SKM-1 (cell line): ENCODE measurements around the gene MYT1.
"Not testable (repeated sequence)": the region's sequence is repeated elsewhere in the genome, so short reads cannot be mapped to it uniquely, and the experiment has no call there.

Experiments used
- DNase-seq: peaks from one replicate; lab custom pipeline; 2025; ENCODE audit not compliant: unreplicated experiment; lab: John Stamatoyannopoulos, UW

The MYT1 gene

GRCh38 chr20:64164123-64164836 is at the start of gene MYT1:
TSS of gene MYT1 (plus strand) at chr20:64164452. CDS start at chr20:64198862, 34,410 bp downstream.
- no peak for DNase-seq

- DNase-seq = no peak
Measured at GRCh38 chr20:64115171-64115911, 48.9 kb upstream of the MYT1 start.

- no peak for DNase-seq
Measured at GRCh38 chr20:64116016-64116415, 48.2 kb upstream of the MYT1 start.

- DNase-seq = no peak
Measured at GRCh38 chr20:64116541-64117431, 47.5 kb upstream of the MYT1 start.

GRCh38 chr20:64117432-64117777 is 46.8 kb upstream of the MYT1 start:
- not testable (repeated sequence) for DNase-seq

- no peak for DNase-seq
Measured at GRCh38 chr20:64119301-64119680, 45.0 kb upstream of the MYT1 start.

- DNase-seq = no peak
Measured at GRCh38 chr20:64119681-64120341, 44.4 kb upstream of the MYT1 start.

- DNase-seq = no peak
Measured at GRCh38 chr20:64121586-64121985, 42.7 kb upstream of the MYT1 start.

GRCh38 chr20:64122927-64123326 is 41.3 kb upstream of the MYT1 start:
- not testable (repeated sequence) for DNase-seq

GRCh38 chr20:64123517-64123916 is 40.7 kb upstream of the MYT1 start:
- not testable (repeated sequence) for DNase-seq

- DNase-seq = no peak
Measured at GRCh38 chr20:64129146-64129782, 35.0 kb upstream of the MYT1 start.

- DNase-seq = no peak
Measured at GRCh38 chr20:64130271-64130670, 34.0 kb upstream of the MYT1 start.

GRCh38 chr20:64130876-64131275 is 33.4 kb upstream of the MYT1 start:
- DNase-seq = no peak

GRCh38 chr20:64131406-64131805 is 32.8 kb upstream of the MYT1 start:
- DNase-seq = no peak

- no peak for DNase-seq
Measured at GRCh38 chr20:64133951-64134407, 30.3 kb upstream of the MYT1 start.

GRCh38 chr20:64134744-64135143 is 29.5 kb upstream of the MYT1 start:
- not testable (repeated sequence) for DNase-seq

- DNase-seq = no peak
Measured at GRCh38 chr20:64136004-64136710, 28.1 kb upstream of the MYT1 start.

GRCh38 chr20:64137598-64138031 is 26.6 kb upstream of the MYT1 start:
- no peak for DNase-seq

- DNase-seq = no peak
Measured at GRCh38 chr20:64138276-64138815, 25.9 kb upstream of the MYT1 start.
